NOMO-1 treated with dmso at 0.1 percent for 144 hours (cell line): ENCODE results near the gene GCLM.
A peak's percentile ranks its signal among the peaks of the same experiment; 100 is the strongest.
"Not testable (repeated sequence)": the region's sequence is repeated elsewhere in the genome, so short reads cannot be mapped to it uniquely, and the experiment has no call there.

Source experiments
- DNase-seq: peaks from one replicate; lab custom pipeline; 2025; ENCODE audit not compliant: unreplicated experiment; lab: John Stamatoyannopoulos, UW

Gene GCLM

DNA sequence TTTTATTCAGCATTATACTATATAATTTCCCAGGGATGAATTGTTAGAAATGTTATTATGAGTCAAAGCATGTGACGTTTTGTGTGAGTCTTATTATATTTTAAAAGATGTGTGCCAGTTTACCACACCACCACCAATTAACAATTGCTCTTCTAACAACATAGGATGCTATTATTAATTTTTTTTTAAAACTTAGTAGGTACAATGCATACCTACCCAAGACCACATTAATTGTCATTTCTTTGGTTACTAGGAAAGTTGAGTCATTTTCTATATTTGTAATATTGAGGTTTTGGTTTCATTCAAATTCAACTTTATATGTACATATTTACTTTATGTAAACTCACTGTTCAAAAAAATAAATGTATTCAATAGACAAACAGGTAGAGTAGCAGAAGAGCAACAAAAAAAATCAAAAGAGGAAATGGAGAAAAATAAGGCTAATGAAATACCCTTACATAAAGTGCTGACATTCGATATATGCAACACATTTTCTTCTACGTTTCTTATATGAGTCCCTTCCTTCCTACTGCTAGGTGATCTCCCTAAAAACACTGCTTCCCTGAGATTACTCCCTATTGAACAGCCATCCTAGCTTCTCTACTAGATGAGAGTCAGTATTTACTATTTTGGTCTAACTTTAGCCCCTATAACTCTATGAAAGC, 9.6 kb downstream of the GCLM start:
- no peak for DNase-seq

DNA sequence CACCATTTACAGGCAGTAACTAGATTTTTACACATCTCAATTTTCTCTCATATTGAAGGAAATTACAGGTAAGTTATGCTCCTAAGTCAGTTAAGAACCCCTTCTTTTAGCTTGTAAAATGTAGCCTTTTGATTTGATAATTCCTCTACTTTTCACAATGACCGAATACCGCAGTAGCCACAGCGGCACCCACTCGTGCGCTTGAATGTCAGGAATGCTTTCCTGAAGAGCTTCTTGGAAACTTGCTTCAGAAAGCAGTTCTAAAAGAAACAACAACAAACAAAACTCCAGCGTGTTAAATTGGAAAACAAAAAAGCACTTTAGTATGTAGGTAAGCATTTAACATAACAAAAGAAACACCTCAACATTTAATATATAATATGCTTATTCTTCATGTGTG, 20.3 kb downstream of the GCLM start:
- DNase-seq: no peak

DNA sequence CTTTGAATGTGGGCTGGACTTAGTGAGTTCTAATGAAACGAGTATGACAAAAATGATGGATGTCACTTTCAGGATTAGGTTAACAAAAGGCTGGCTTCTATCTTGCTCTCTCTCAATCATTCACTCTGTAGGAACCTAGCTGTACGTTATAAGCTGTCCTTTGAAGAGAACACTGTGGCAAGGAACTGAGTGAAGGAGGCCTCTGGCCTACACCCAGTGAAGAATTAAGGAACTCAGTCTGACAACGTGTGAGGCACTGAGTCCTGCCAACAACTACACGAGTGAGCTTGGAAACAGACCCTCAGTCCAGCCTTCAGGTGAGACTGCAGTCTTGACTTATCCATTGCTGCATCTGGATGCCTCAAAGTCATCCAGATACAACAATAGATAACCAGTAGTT, 27.0 kb downstream of the GCLM start:
- DNase-seq: no peak

GRCh38 chr1:93880731-93881130, 28.5 kb downstream of the GCLM start:
- DNase-seq: no peak

GRCh38 chr1:93878889-93879586, 30.2 kb downstream of the GCLM start, which contains the start of gene DNTTIP2:
Gene DNTTIP2, minus strand, starts transcription at chr1:93879206. Its CDS starts 58 bp downstream, at chr1:93879148.
- peak; percentile 73 for DNase-seq

- no peak for DNase-seq
These were observed 30.7 kb downstream of the GCLM start for GRCh38 chr1:93878501-93878888.

DNA sequence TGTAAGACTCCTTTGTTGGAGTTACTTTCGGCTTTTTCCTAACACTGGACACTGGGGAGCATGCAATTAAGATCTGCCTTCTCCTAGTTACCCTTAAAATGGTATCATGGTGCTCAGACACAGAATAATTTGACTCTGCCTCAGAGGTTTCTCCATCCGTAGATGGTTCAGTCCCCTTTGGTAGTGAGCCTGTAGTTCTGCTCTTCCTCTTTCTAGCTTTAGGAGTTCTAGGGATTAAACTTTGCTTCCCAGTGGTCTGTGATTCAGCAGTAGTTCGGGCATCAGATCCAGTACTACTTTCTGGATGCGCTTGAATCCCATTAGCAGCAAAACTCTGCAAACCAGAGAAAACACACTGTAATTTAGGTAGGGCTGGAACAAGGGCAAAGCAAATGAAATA, 31.7 kb downstream of the GCLM start:
- no peak for DNase-seq

- DNase-seq: no peak
These were observed 33.0 kb downstream of the GCLM start for GRCh38 chr1:93876244-93876643.

DNA sequence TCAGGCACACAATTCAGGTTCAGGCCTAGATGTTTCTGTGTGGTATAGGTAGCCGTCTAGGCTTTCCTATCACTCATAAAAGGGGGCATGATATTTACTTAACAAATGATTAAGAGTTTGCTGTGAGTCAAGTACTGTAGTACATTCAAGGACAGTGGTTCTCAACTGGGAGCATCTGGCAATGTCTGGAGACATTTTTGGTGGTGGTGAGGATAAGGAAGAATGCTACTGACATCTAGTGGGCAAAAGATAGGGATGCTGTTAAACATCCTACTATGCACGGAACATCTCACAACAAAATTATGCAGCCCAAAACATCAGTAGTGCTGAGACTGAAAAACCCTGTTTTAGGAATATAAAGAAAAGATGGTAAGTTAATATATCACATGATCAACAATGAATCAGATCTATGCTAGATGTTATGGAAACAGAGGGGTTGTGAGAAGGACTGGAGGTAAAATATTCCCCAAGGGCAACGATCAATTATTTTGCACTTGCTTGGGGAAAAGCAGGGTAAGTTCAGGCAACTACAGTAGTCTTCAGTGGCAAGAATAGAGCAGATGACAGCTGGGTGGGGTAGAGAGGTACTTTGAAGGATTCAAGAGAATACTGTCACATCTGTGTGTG, 35.1 kb downstream of the GCLM start:
- no peak for DNase-seq

DNA sequence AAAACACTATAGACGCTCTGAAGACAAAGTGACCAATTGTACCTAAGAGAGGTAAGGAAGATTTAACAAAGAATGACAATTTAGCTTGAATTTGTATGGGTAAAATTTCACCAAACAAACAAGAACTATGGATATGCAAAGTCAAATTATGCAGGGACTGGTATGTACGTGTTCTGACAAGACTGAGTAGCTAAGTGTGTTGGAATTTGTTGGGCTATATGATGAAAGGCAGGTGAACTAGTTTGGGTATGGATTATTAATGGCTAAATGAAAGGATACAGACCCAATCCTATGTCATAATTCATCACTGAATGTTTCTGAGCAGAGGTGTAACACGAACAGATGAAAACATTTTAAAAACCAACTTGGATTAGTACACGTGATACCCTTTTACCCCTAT, 37.9 kb downstream of the GCLM start:
- DNase-seq: no peak

GRCh38 chr1:93869653-93870052, 39.6 kb downstream of the GCLM start:
- DNase-seq: no peak

GRCh38 chr1:93868492-93868891, 40.7 kb downstream of the GCLM start:
- DNase-seq: not testable (repeated sequence)

GRCh38 chr1:93865253-93865652, 44.0 kb downstream of the GCLM start:
- no peak for DNase-seq

- DNase-seq: no peak
These were observed 45.1 kb downstream of the GCLM start for GRCh38 chr1:93864175-93864574.

- DNase-seq: not testable (repeated sequence)
These were observed 51.6 kb downstream of the GCLM start for GRCh38 chr1:93857653-93858052.

GRCh38 chr1:93855983-93856382, 53.2 kb downstream of the GCLM start:
- DNase-seq: not testable (repeated sequence)

DNA sequence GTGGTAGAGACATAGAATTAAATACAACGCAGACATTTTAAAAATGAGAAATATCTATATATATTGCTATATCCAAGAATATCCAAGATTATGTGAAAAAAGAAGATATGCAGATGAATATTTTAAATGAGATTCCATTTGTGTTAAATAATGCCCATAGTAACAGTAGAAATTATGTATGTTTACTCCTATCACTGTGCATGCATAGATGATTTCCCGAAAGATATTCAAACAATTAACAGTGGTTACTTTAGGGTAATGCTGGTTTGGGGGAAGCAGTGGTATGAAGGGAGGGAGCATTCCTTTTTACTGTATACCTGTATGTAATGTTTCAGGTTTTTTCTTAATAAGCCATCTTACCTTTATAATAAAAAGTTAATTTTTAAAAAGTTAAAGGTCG, 55.3 kb downstream of the GCLM start:
- no peak for DNase-seq

DNA sequence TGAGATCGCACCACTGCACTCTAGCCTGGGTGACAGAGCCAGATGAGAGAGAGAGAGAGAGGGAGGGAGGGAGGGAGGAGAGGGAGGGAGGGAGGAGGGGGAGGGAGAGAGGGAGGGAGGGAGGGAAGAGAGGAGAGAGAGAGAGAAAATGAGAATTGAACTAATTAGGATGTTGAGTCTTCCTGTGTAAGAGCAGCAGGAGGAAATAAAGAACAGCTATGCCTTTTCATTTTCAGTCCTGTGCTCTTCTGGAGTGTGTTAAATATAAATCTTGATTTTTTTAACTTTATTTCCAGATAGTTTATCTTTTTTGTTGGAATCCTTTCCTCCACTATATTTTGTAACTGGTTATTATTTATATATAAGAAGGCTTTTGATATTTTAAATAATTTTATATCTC, 57.4 kb downstream of the GCLM start:
- DNase-seq: no peak

- no peak for DNase-seq
These were observed 57.9 kb downstream of the GCLM start for GRCh38 chr1:93851327-93851712.

DNA sequence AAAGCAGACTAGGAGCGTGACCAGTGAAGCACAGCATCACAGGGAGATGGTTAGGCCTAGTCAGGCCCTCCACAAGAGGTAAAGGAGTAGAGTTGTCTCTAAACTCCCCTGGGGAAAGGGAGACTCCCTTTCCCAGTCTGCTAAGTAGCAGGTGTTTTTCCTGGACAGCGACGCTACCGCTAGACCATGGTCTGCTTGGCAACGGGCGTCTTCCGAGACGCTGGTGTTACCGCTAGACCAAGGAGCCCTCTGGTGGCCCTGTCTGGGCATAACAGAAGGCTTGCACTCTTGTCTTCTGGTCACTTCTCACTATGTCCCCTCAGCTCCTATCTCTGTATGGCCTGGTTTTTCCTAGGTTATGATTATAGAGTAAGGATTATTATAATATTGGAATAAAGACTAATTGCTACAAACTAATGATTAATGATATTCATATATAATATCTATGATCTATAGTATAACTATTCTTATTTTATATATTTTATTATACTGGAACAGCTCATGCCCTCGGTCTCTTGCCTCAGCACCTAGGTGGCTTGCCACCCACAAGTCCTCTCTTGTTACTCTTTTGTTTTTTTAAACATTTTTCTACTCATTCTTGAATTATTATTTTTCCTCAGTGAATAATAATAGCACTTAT, 58.4 kb downstream of the GCLM start:
- DNase-seq: not testable (repeated sequence)

GRCh38 chr1:93848350-93848883, 60.8 kb downstream of the GCLM start:
- DNase-seq: no peak
